Right lung (tissue), 5 donors: ENCODE measurements around the gene PILRA. TPM values are rescaled to one million over a fixed set of nuclear protein-coding genes. Genes with fewer than 3 reads are reported as not detected.
"Not testable (repeated sequence)": the region's sequence is repeated elsewhere in the genome, so short reads cannot be mapped to it uniquely, and the experiment has no call there.

Source experiments
- DNase-seq, 2 donors: peaks; one replicate each; pipeline ENCODE4 v3.0.0-alpha.2; 2013
- polyA plus RNA-seq, 5 donors: library from polyadenylated mRNA; unstranded; fragments of 120-200 nt; gene quantifications; one replicate each; pipeline versions ENCODE4 v1.2.1 to v1.2.3, GENCODE V29; 2013; ENCODE audit warnings: inconsistent platforms in 1 of 5, low replicate concordance in 1 of 5; ENCODE audit not compliant: insufficient read length in 5 of 5, insufficient read depth in 1 of 5

The PILRA gene
- polyA plus RNA-seq, 5 donors = 3.2 to 6.3 (median 6.1) TPM

- DNase-seq = no peak
Measured at GRCh38 chr7:100433276-100433591, 59.9 kb downstream of the PILRA start.

- DNase-seq = no peak
Measured at GRCh38 chr7:100433592-100434296, 60.5 kb downstream of the PILRA start.

- DNase-seq = no peak
Measured at GRCh38 chr7:100434297-100435144, 61.2 kb downstream of the PILRA start.

- DNase-seq = peak in 1 of 2 donors; percentile 33
Measured at GRCh38 chr7:100435401-100436304, 62.4 kb downstream of the PILRA start.

GRCh38 chr7:100437150-100438100 lies 64.1 kb downstream of the PILRA start:
- no peak for DNase-seq

DNA sequence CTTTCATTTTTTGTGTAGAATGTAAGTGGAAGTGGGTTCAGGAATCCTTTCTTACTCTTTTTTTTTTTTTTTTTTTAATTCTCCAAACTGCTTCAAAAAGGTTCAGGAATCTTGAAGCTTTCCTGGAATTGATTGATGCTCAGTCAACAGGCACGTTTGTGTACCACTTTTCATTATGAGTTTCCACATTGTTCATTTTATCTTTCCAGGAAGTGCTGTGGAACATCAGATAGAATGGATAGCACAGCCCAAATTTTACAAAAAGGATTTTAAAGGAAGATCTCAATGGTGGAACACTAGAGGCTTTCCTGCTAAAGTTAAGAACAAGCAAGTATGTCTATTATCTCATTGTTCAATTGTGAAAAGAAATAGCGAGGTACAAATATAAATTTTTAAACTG lies 64.9 kb downstream of the PILRA start:
- DNase-seq = no peak

DNA sequence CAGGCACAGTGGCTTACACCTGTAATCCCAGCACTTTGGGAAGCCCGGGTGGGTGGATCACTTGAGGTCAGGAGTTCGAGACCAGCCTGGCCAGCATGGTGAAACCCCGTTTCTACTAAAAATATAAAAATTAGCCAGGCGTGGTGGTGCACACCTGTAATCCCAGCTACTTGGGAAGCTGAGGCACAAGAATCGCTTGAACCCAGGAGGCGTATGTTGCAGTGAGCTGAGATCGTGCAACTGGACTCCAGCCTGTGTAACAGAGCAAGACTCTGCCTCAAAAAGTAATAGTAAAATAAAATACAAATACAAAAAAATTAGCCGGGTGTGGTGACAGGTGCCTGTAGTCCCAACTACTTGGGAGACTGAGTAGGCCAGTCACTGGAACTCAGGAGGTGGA lies 65.4 kb downstream of the PILRA start:
- not testable (repeated sequence) for DNase-seq

GRCh38 chr7:100439244-100439643 lies 66.0 kb downstream of the PILRA start:
- not testable (repeated sequence) for DNase-seq

- no peak for DNase-seq
Measured at GRCh38 chr7:100441641-100442535, 68.6 kb downstream of the PILRA start.

DNA sequence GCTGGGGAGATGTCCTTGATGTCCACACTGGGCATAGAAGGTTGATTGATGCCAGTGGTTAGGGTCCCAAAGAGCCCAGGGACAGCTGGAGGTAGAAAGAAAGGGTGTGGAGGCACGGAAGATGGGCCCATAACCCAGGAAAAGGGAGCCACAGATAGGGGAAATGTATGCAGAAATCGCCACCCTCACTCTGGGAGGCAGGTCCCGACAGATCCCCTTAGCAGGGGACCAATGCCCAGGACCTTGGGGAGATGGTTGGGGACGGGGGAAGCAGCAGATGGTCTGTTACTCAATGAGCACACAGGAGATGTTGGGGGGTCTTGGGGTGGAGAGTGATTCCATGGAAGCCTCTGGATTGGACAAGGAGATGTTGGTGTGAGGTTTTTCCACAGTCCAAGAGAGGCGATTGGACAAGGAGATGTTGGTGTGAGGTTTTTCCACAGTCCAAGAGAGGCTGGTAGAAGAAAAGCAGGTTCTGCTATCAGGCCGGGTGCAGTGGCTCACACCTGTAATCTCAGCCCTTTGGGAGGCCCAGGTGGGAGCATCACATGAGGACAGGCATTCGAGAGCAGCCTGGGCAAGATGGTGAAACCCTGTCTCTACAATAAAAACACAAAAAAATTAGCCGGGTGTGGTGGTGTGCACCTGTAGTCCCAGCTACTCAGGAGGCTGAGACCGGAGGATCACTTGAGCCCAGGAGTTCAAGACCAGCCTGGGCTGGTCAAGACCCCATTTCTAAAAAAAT lies 70.0 kb downstream of the PILRA start:
- no peak for DNase-seq

- peak in 1 of 2 donors; percentile 40 for DNase-seq
Measured at GRCh38 chr7:100444311-100445278, 71.3 kb downstream of the PILRA start.

- no peak for DNase-seq
Measured at GRCh38 chr7:100446040-100446439, 72.8 kb downstream of the PILRA start.

DNA sequence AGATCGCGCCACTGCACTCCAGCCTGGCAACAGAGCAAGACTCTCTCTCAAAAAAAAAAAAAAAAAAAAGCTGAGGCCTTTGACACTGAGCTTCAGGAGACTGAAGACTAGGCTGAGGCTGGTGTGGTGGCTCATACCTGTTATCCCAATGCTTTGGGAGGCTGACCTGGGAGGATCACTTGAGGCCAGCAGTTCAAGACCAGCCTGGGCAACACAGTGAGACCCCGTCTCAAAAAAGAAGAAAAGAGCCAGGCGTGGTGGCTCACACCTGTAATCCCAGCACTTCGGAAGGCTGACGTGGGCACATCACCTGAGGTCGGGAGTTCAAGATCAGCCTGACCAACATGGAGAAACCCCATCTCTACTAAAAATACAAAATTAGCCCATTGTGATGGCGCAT lies 74.1 kb downstream of the PILRA start:
- DNase-seq = not testable (repeated sequence)

- DNase-seq = no peak
Measured at GRCh38 chr7:100449190-100449795, 76.0 kb downstream of the PILRA start.
